ENCODE data around the gene PALD1. TPM values are rescaled to one million over a fixed set of nuclear protein-coding genes. Genes with fewer than 3 reads are reported as not detected.

The PALD1 gene
- total RNA-seq, 4 donors from 2014 or later: 1.4 to 5.2 (median 4.0) TPM

DNA sequence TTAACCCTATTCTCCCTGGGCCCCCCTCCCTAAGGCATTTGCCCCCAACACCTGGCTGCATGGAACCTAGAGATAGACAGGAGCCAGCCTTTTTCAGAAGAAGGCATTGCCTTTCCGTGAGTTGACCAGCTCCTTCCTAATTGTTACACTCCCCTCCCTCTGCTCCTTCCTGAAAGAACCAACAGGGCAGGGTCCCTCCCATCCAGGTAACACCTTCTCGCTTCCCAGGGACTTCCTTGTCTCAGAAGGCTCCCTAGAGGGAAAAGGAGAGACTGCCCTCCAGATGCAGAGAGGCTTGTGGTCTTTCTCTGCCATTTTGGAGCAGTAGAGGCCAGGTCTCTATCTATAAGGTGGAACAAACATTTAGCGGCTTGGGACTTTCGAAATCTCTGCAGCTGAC, 31.9 kb downstream of the PALD1 start:
- peak overlapping the region in 1 of 4 donors; percentile 62 for H3K27ac ChIP-seq
- WGBS, 2 donors (ENCODE audit: low coverage in 1 of 2): 80 to 91% methylated on average over 1 to 4 of the region's 4 CpGs
- no peaks in the 10 kb centered on the region for H3K36me3 ChIP-seq
- no peak overlapping the region for H3K4me3 ChIP-seq
- intact Hi-C loops (cut with DNase I; ENCODE audit: low total_unique reads) (no loop called here), in situ Hi-C loops (cut with MboI; ENCODE audit: low pct_ligation_motif_present in 1 of 4, low pct_unique_long_range_greater_than_20kb in 1 of 4, low sequenced_read_pairs in 3 of 4) (no loop called here)
- no peak for DNase-seq
- no peaks in the 10 kb centered on the region for H3K9me3 ChIP-seq
- TF ChIP-seq EP300 (IDR thresholded peaks at IDR 0.05; ENCODE audit: low read depth) (no peak), CTCF (IDR thresholded peaks at IDR 0.05) (no peak), POLR2A (IDR thresholded peaks at IDR 0.05) (no peak), POLR2AphosphoS5 (IDR thresholded peaks at IDR 0.05) (no peak)
- no peaks in the 10 kb centered on the region for H3K27me3 ChIP-seq
- H3K4me1 ChIP-seq: peaks cover 18 to 51% (median 26%) of the 10 kb centered on the region in 4 donors

DNA sequence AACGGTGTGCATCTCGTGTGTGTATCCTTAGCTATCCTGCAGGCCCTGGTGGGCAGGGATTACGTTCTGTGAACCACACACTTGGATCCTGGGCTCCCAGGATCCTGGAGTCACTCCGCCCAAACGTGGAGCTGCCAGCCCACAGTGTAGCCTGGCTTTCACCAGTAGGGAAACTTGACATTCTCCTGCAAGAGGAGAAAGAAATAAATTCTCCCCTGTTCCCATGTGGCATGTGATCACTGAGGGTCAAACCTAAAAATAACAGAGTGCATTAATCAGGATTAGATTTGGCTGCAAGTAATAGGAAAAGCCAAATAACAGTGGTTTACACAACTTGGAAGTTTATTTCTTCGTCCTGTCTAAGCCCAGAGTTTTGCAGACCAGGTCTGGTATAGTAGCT, 32.3 kb downstream of the PALD1 start:
- TF ChIP-seq EP300 (IDR thresholded peaks at IDR 0.05; ENCODE audit: low read depth) (no peak), POLR2AphosphoS5 (IDR thresholded peaks at IDR 0.05) (no peak), POLR2A (IDR thresholded peaks at IDR 0.05) (no peak), CTCF (IDR thresholded peaks at IDR 0.05) (no peak)
- Histone ChIP-seq H3K36me3 (no peaks in the 10 kb centered on the region), H3K9me3 (no peaks in the 10 kb centered on the region), H3K4me3 (no peak overlapping the region), H3K27ac (no peak overlapping the region), H3K27me3 (no peaks in the 10 kb centered on the region), H3K4me1 (peaks cover 18 to 51% (median 26%) of the 10 kb centered on the region in 4 donors)
- in situ Hi-C loops (cut with MboI; ENCODE audit: low pct_ligation_motif_present in 1 of 4, low pct_unique_long_range_greater_than_20kb in 1 of 4, low sequenced_read_pairs in 3 of 4) (no loop called here), intact Hi-C loops (cut with DNase I; ENCODE audit: low total_unique reads) (no loop called here)
- no peak for DNase-seq
- WGBS, 2 donors (ENCODE audit: low coverage in 1 of 2): 29 to 72% methylated on average over 1 to 6 of the region's 6 CpGs

GRCh38 chr10:70512149-70512639, 33.6 kb downstream of the PALD1 start:
- Histone ChIP-seq H3K9me3 (no peaks in the 10 kb centered on the region), H3K4me1 (peaks cover 18 to 51% (median 26%) of the 10 kb centered on the region in 4 donors), H3K4me3 (no peak overlapping the region), H3K27ac (no peak overlapping the region), H3K36me3 (no peaks in the 10 kb centered on the region), H3K27me3 (no peaks in the 10 kb centered on the region)
- TF ChIP-seq POLR2AphosphoS5 (IDR thresholded peaks at IDR 0.05): no peak
- TF ChIP-seq EP300 (IDR thresholded peaks at IDR 0.05; ENCODE audit: low read depth): no peak
- TF ChIP-seq POLR2A (IDR thresholded peaks at IDR 0.05): no peak
- no peak for TF ChIP-seq CTCF (IDR thresholded peaks at IDR 0.05)
- in situ Hi-C loops (cut with MboI; ENCODE audit: low pct_ligation_motif_present in 1 of 4, low pct_unique_long_range_greater_than_20kb in 1 of 4, low sequenced_read_pairs in 3 of 4) (no loop called here), intact Hi-C loops (cut with DNase I; ENCODE audit: low total_unique reads) (no loop called here)
- WGBS, 2 donors (ENCODE audit: low coverage in 1 of 2): 71 to 80% methylated on average over 2 to 5 of the region's 5 CpGs
- no peak for DNase-seq

- peak; percentile 53 for DNase-seq
- TF ChIP-seq POLR2AphosphoS5 (IDR thresholded peaks at IDR 0.05): no peak
- TF ChIP-seq CTCF (IDR thresholded peaks at IDR 0.05): no peak
- Histone ChIP-seq H3K36me3 (no peaks in the 10 kb centered on the region), H3K4me3 (no peak overlapping the region), H3K4me1 (peaks cover 18 to 39% (median 23%) of the 10 kb centered on the region in 4 donors), H3K27ac (no peak overlapping the region), H3K9me3 (no peaks in the 10 kb centered on the region), H3K27me3 (no peaks in the 10 kb centered on the region)
- 79% methylated on average over 14 of the region's 14 CpGs; no CpG with 5 or more reads in 1 of the 2 donors for WGBS, 2 donors (ENCODE audit: low coverage in 1 of 2)
- intact Hi-C loops (cut with DNase I; ENCODE audit: low total_unique reads) (no loop called here), in situ Hi-C loops (cut with MboI; ENCODE audit: low pct_ligation_motif_present in 1 of 4, low pct_unique_long_range_greater_than_20kb in 1 of 4, low sequenced_read_pairs in 3 of 4) (no loop called here)
These were observed 35.3 kb downstream of the PALD1 start for GRCh38 chr10:70513848-70514309.
